HL-60/S4 treated with retinoic acid at 250 ng/mL for 4 days and 3 days (cell line): ENCODE measurements around the gene TEX14.
"Not testable (repeated sequence)": the region's sequence is repeated elsewhere in the genome, so short reads cannot be mapped to it uniquely, and the experiment has no call there.

ENCODE experiments used
- in situ Hi-C: fragments of 300-500 bp; cut with MboI; formaldehyde crosslinking; loops from 2 replicates; pipeline ENCODE4 v1.7.0; 2022; ENCODE audit warnings: low sequenced_read_pairs

The TEX14 gene

DNA sequence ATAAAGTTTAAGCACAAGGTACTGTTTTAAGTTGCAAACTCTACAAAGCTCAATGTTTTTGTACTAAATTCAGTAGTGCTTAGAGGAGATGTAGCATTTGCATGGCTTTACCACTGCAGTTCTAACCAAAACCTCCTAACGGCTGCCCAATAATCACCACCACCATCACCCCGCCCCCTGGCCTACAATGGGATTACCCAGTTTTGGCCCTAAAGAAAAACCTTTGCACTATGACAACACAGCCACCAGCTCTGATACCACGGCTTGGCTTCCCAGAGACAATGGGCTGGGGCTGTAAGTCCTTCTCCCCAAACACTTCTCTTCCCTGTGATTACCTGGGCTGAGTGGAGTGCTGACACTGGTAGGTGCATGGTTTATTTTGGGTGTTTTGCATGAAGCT, 119.0 kb downstream of the TEX14 start:
- in situ Hi-C loops = no loop called here

DNA sequence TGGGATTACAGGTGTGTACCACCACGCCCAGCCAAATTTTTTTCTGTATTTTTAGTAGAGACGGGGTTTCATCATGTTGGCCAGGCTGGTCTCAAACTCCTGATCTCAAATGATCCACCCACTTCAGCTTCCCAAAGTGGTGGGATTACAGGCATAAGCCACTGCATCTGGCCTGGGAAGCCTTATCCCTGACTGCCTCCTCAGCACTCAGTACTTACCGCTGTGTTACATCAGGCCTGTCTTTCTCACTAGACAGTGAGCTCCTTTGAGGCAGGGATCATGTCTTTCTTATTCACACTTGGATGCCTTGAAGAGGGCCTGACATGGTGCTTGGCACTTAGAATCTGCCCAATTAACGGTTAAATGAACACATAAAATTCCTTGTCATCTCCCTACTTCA, 121.1 kb downstream of the TEX14 start:
- in situ Hi-C loops = no loop called here

DNA sequence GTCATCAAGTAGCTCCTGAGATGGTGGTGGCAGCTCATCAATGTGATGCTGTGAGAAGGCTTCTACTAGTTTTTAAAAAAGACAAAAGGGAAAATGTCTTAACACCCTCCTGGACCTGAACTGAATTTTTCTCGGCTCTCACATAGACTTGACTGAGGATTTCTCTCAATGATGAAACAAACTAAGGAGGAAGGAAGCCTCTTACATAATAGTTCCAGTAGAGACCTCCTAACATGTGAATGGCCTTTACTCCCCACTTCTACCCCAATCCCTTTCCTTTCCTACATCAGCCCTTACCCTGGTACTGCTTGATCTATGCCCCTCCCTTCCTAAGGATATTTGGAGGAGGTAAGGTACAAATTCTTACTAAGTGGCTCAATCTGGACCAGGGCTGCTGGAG, 122.6 kb downstream of the TEX14 start:
- in situ Hi-C loops = no loop called here

DNA sequence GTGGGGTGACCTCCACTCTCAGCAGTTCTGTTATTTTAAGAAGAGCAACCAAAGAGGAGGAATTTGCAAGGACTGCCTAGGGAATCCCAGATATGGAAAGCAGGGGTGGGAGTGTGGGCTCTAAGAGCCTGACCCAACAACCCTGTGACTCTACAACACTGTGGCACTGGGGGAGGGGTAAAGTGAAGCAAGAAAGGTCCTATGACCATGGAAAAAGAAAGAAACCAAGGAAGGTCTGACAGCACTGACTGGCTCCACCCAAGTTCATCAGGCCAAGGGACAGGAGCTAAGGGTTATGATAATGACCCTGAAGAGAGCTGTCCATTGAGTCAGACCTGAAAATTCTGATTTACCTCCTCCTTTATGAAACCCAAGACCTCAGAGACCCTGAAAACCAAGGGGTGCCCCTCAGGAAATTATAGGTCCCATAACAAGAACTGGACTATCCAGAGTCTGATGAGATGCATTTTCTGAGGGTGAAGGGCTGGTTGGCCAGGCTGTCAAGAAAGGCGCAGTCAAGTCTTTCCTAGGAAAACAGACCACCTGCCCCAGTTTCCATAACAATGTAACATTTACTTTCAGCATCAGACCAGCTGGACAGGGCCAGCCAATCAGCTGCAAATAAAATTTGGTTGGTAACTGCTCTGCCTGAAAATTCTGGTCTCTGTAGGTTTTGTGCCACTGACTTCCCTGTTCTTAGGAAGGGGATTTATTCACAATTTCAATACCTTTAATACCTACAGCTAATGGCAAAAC, 123.6 kb downstream of the TEX14 start:
- in situ Hi-C loops = no loop called here

DNA sequence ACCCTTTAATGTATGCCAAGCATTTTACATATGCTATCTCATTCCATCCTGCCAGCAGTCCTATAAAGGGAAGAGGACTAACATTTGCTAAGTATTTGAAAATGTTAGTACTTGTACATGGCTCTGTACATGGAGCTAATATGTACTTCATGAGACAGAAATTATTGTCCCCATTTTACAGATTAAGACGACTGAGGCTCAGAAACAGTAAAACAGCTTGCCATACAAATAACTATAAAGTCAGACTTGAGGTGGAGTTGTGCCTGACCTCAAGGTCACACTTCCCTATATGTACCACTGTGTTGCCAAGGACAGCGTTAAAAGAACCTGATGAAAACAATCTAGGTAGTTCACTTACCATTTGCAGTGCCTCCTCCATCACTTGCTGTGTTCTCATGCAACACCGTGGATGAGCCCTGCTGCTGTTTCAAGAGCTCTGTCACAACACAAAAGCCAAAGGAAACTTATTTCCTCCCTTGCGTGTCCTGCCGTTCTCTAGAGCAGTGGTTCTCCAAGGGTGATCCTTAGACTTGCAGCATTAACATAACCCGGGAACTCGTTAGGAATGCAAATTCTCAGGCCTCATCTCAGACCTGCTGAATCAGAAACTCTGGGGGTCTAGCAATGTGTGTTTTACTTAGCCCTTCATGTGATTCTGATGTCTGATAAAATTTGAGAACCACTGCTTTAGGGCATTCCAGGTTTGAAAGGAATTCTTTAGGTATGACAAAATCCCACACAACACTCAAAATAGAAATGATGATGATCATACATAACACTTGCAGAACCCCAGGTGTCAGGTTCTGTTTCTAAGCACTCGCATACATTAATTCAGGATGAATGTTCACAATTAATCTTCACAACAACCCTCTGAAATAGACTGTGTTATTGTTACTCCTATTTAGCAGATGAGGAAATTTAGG, 126.2 kb downstream of the TEX14 start:
- in situ Hi-C loops = no loop called here

DNA sequence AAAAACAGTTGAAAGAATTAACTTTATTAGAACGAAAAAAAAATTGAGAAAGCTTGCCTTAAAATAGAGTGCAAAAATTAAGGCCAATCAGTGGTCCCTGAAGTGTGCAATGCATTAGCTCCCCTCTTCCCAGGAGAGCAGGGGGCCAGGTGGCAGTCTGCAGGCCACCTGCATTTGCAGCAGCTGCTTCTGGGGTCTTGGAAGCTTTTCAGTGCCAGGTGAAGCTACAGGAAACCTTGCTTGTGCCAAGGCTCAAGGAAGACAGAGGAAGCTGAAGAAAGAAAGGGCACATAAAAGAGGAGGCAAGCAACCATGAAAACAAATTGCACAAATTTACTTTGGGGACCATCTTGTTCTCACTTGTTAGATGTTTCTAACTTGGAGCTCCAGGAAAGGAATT, 126.9 kb downstream of the TEX14 start:
- in situ Hi-C loops = no loop called here

DNA sequence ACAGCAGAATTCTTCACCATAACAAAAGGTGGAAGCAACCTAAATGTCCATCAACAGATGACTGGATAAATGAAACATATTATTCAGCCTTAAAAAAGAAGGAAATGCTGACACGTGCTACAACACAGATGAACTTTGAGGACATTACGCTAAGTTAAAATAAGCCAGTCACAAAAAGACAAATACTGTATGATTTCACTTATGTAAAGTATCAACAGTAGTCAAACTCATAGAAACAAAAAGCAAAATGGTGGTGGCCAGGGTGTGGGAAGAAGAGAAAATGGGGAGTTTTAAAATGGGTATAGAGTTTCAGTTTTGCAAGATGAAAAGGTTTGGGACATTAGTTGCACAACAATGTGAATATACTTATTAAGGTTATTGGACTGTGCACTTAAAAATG, 127.6 kb downstream of the TEX14 start:
- in situ Hi-C loops = no loop called here

DNA sequence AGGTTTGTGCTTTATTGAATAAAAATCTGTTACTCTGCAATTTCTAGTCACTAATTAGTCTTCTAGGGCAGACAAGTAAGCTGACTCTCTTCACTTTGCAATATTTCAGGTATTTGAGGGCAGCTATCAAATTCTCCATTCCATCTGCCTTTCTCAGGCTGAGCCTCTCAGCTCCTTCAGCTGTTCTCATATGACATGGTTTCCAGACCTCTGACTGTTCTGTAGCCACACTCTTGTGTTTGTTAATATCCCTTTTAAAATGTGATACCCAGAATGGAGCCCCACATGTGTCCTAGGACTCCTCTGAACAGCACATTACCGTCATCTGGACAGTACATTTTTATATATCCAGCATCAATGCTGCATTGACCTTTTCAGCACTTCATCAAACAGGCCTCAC, 131.3 kb downstream of the TEX14 start:
- in situ Hi-C loops = no loop called here

DNA sequence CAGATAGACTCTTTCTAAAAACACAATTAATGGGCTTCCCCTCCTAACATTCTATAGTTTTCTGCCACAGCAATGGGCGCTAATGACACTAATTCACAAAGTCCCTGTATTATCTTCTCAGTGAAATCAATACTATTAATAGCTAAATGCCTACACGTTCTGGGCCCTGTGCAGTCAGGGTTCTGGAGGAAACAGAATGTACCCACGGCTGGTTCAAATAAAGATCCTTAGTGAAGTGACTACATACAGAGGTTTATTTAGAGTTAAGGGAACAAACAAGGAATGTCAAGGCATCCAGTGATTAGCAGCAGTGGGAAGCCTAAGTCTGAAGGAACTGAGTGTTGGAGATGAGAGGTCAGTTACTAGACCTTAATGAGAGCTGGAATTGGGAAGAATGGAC, 133.9 kb downstream of the TEX14 start:
- in situ Hi-C loops = no loop called here

DNA sequence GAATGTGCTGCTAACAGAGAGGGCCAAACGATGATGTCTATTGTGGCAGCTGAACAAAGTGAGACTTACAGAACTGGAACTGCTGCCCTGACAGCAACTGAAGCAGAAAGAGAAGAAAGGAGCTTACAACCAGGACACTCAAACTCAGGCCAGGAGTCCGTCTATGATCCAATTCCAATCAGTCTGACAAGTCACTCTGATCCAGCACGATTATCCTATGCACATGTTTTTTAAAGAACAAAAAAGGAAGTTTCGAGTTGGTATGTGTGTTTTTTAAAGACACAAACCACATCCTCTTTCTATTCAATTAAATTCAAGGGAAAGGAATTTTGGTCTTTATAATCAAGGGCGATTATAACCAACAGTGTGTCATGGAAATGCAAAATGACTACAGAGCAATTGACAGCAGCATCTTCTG, 135.0 kb downstream of the TEX14 start:
- in situ Hi-C loops = no loop called here

DNA sequence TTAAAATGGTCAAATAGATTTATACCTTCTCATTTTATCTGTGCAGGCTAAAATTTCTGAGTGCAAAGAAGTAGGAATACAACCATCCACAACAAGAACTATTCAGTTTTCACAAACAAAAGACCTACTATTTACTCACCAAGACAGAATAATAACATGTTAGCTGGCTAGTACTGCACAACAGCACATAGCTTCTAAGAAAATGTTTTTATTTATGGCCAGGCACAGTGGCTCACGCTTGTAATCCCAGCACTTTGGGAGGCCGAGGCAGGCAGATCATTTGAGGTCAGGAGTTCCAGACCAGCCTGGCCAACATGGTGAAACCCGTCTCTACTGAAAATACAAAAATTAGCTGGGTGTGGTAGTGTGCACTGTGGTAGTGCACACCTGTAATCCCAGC, 136.7 kb downstream of the TEX14 start:
- in situ Hi-C loops = not testable (repeated sequence)

DNA sequence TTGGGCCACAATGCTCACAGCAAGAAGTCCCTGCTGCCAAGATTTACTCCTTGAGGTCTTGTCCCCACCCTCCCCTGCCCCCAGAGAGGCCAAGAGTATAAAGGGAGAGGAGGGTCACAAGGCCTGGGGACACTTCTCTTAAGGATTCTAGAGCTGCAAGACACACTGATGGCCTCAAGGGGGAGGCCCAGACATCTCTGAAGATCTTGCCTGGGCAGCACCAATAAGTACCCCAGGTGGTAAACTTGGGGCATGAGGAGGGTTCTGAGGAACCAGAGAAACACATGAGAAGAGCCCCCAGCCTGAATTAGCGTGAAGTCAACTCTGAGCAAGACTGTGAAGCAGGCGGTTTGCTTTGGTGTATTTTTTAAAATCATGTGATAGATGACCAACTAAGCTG, 150.6 kb downstream of the TEX14 start:
- in situ Hi-C loops = no loop called here

DNA sequence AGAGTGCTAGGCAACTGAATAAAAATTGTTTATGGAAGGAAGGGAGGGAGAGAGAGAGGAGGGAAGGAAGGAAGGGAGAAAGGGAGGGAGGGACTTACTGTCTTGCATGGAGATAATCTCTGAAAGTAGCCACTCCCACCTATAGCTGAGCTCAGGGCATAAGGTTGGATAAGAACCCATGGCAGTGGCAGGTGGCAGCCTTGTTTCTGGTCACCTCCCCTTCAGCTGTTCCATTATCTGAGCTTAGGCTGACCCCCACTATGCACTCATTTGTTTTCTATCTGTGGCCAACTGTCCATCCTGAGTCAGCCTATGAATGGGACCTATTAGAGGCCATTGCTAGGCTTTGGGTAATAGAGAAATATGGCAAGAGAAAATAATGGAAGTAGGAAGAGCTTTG, 152.1 kb downstream of the TEX14 start:
- in situ Hi-C loops = no loop called here

DNA sequence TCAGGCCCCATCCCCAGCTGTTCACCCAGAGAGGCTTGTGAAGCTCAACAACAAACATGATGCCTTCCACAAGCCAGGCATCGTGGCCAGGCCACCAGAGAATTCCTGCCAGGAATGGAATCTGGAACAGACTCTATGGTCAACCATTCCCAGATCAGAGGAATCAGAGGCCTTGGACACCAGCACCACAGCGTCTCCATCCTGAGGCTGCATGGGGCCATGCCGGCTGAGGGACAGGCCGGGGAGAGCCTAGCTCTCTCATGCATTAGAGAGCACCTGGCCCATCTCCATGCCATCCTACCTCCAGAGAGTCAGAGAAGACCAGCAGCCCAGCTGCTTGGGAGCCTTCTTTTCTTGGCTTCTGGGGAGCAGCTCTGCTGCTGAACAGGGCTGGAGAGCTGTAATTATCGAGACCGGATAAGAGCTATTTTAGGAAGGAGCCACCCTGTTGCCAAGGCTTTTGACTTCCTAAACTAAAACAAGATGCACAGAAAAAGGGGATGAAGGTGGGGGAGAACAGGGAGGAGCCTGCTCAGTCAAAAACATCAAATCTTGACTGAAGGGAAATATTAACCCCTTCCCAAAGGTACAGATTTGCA, 152.9 kb downstream of the TEX14 start:
- in situ Hi-C loops = no loop called here

DNA sequence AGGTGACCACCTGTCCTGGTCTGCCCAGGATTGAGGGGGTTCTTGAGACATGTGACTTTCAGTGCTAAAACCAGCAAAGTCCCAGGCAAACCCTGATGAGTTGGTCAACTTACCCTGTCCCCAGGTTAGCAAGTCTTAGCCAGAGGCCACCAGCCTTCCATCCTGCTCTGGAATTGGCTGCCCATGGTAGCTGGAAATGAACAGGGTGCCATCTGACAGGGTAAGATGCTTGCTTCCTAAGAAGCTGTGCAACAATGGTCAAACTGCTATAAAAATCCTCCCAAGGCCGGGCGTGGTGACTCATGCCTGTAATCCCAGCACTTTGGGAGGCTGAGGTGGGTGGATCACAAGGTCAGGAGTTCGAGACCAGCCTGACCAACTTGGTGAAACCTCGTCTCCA, 154.6 kb downstream of the TEX14 start:
- in situ Hi-C loops = no loop called here

DNA sequence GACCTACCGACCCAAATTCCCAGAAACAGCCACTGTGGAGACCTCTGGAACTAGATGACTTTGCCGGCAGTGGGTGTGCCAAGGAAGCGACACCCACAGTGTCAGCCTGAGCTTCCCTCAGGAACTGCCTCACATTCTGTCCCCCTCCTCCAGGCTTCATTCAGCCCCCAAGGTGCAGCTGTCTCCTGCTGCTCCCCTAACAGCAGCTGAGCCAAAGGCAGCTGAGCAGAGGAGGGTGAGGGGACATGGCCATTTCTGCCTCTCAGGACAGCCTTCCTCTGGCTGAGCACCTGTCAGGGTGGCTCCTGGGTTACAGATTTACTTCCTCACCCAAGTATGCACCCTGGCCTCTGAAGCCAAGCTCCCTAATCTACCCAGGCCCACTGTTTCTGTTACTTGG, 155.3 kb downstream of the TEX14 start:
- in situ Hi-C loops = no loop called here

DNA sequence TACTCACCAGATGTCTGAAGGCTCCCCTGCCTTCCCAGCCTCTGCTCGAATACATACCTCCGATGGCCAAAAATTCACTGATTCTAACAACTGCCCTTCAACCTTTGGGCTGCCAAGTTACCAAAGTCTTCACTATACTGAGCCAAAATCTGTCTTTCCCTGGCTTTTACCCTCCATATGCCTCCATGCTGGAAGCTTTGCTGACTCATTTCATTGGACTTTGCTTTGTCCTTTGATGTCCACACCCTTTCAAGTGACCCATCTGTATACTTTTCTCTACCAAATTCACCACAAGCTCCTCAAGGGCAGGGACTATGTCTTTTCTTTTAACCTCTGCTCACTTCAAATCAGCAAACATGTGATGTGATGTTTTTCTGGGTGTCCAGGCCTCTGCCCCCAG, 156.4 kb downstream of the TEX14 start:
- in situ Hi-C loops = no loop called here

DNA sequence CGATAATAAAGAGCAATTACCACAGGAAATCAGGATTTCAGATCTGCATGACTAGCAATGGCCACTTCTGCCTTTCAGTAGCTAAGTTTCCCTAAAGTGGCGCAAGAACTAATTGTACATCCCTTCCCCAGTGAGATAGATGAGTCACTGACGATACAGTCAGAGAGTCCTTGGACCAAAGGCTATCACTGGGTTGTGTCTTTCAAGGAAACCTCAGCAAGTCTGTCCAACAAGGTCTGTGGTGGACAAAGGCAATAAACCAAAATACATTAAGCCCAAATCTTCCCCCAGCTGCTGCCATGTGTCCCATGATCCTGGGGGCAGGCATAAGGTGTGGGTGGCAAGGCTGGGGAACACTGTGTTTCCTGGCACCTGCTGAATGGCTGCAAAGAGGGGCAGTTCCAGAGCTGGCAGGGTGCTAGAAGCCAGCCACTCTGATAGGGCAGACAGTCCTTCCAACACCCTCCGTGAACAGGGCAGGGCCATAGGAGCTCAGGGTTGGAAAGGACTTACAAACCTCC, 156.9 kb downstream of the TEX14 start:
- in situ Hi-C loops = no loop called here

DNA sequence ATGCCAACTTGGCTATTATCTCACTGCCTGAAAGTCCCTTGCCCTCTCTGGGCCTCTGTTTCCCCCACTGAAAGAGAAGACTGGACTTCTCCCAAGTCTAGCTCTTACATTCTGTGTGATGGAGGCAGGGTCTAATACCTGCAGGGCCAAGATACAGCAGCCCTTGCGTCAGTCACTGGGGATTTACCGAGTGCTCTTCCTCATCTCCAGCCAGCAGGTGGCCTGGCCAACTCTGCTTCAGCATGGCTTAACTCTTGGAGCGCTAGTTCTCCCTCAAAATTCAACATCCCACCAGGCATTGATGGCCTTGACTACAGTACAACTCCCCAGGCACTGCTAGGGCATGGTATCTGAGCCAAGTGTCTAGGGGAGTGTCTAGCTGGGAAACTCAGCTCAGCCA, 157.5 kb downstream of the TEX14 start:
- in situ Hi-C loops = no loop called here

DNA sequence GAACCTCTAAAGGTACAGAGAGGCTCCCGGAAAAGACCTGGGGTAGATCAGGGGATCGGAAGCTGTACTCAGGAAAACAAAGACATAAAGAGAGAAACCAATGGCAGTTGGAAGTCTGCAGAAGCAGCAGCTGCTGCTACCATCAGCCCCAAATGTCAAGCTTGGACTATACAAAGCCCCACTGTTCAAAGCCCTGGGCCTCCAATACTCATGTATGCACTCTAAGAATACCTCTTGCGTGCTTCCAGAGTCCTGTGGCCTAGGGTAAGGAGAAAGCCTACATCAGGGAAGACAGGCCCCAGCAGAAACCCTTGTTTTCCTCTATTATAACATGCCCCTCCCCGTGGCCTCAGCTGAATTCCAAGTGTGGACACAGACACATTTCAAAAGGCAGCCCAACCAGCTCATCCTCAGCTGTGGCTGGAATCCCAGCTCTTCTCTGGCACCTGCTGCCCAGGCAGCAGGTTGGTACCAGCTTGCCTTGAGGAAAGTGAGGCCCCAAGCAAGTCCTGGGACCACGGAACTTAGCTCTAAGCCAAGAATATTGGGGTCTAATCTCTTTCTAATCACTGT, 158.1 kb downstream of the TEX14 start:
- in situ Hi-C loops = no loop called here

DNA sequence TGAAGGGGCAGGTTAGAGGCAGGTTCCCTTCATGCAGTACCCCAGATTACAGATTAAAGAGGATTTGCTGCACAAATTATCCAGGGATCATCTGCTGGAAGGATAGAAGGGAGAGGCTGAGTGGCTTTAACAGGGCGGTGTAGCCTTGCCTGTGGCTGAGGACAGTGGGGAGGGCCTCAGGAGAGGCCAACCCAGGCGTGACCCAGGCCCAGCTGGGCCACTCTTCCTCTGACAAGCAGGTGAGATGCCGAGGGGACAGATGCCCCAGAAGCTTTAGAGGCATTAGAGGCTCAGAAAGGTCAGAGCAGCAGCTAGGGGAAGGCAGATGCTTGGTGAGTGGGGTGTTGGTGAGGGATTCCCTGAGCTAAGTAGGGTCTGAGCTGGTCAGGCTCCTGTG, 159.3 kb downstream of the TEX14 start:
- in situ Hi-C loops = no loop called here
